HG03571 (cell line): ENCODE measurements around the gene SPNS2.

Source experiments
- ATAC-seq: cut with Tn5 transposase; IDR thresholded peaks from one replicate; pipeline ENCODE4 v1.9.1; 2021; ENCODE audit not compliant: unreplicated experiment

SPNS2 gene

GRCh38 chr17:4535667-4536258 is 37.1 kb downstream of the SPNS2 start:
- ATAC-seq, result no peak

GRCh38 chr17:4536259-4536741 is 37.6 kb downstream of the SPNS2 start:
- no peak for ATAC-seq

DNA sequence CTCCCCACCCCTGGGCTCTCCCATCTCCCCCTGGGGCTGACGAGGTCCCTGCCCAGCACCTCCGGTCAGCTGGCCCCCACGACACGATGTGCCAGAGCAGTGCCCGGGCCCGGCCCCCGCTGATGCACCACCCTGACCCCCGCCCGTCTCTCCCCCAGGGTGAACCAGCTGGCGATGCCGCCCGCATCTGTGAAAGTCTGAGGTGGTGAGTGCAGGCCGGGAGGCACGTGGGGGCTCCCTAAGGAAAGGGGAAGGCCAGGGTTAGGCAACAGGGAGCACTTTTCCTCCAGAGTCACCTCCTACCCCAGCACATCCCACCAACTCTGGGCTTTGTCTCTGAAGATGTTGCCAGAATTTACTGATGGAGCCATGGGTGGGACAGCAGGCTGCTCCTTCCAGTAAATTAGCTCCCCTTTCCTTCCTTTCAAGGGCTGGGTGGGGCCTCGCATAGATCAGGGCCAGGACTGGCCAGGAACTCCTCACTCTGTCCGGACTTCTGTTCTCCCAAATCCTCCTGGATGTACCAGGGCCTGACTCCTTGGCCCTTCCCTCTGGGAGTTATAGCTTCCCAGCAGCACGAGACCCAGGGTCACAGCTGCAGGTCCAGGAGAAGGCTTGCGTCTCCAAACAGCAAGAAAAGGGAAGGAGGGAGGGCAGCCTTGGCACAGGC is 38.2 kb downstream of the SPNS2 start:
- ATAC-seq, result no peak

- ATAC-seq, result no peak
These were observed 39.0 kb downstream of the SPNS2 start for GRCh38 chr17:4537451-4538235.

DNA sequence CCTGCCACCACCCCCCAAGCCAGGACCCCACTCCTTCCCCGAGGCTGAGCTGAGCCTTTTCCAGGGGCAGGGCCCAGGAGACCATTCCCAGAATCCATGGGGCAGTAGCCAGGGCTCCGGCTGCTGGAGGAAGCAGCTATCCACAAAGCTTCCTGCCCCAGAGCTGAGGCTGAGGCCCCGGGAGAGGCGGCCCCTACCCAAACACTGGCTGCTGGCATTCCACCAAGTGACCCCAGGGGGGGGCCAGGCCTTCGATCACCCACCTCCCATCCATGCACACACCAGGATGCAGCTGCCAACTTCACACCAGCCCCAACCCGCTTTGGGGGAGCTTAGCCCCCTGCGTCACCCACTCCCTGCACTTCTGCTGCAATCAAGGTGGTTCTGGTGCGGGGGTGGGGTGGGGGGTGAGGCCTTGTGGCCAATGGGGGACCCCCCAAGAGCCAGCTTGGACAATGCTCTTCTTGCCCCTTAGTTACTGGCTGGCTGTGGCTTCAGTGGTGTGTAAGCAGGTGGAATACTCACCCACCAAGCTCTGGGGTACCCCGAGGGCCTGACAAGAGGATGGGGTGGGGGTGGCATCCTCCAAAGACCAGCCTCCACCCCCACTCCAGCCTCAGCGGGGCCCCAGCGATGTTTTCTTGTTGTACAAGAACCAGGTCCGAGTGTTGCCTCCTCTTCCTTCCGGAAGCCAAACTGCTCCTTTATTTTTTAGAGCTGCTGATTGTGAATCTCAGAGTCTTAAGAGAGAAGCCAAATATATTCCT is 39.7 kb downstream of the SPNS2 start:
- no peak for ATAC-seq

DNA sequence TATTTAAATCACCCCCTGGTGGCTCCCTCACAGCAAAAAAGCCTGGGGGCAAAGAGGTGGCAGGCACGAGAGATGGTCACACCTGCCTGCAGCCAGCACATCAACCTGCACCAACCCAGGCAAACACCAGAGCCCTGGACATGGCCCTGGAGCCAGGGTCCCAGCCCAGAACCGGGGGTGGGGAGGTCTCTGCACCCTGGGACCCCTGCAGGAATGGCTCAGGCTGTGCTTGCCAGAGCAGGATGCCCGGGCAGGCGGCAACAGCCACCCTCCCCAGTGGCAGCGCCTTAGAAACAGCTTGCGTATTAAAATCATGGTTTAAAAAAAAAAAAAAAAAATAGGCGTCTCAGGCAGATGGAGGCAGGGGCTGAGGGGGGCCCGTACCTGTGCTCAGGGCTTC is 40.3 kb downstream of the SPNS2 start:
- ATAC-seq, result no peak

DNA sequence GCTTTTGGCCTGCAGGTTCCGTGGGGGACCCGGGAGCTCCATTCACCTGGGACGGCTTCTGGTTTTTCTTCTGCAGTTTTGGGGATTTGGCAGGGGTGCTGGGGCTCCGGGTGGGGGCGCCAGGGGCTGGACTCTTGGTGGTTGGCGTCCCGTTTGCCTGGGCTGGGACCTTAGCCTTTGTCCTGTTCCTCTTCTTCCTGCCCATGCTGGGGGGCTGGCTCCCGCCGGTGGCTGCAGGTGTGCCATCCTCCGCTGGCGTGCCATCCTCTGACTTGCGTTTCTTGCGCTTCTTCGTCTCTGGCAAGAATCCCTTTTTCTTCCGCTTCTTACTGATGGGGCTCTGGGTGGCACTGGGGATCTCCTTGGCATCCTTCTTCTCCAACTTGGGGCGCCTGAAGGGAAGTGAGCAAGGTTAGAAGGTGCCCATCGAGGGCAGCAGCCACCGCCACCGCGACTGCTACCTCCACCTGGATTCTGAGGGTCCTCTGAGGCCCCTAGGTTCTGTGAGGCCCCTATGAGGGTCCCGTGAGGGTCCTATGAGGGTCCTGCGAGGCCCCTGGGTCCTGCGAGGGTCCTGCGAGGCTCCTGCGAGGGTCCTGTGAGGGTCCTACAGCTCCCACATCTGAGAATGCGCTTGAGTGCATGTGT is 41.0 kb downstream of the SPNS2 start:
- ATAC-seq, result no peak

DNA sequence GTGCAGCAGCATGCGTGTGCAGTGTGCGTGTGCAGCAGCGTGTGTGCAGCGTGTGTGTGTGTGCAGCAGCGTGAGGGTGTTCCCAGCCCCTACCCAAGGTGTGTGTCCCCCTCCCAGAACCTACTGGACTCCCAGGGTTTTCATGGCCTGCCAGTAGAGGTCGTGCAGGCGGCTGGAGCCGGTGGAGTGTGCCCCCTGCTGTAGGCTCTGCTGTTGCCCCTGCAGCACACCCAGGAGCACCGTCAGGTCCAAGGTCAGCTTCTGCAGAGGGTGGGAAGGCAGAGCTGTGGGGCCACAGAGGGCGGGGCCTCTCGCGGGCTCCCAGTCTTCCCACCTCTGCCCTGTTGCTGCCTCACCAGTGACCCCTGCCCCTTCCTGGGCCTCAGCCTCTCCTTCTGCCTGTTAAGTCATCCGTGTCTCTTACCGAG is 41.6 kb downstream of the SPNS2 start:
- no peak for ATAC-seq

DNA sequence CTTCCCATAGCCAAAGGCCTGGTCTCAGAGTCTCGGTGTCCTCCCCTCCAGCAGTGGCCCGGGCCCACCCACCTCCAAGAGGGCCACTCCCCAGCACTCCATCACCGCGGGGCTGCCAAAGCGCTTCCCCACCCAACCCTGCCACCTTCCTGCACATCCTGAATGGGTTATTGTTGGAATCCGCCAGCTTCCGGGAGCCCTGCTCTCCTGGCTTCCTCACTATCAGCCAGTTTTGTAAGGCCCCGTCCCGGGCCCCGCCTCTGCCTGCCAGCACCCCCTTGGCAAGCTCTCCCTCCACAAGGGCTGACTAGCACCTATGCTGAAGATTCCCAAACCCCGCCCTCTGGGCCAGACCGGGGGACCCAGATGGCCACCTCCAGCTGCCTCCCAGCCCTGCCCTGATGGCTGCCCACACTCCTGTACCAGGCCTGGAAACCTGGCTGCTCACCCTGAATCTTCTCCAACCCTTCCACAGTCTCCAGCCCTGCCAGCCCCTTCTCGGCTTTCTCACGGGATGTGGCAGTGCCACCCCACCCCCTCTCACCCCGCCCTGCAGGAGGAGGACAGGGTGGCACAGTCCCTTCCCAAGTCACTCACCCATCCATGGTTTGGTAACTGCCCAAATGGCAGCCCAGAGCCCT is 42.1 kb downstream of the SPNS2 start:
- ATAC-seq, result no peak

DNA sequence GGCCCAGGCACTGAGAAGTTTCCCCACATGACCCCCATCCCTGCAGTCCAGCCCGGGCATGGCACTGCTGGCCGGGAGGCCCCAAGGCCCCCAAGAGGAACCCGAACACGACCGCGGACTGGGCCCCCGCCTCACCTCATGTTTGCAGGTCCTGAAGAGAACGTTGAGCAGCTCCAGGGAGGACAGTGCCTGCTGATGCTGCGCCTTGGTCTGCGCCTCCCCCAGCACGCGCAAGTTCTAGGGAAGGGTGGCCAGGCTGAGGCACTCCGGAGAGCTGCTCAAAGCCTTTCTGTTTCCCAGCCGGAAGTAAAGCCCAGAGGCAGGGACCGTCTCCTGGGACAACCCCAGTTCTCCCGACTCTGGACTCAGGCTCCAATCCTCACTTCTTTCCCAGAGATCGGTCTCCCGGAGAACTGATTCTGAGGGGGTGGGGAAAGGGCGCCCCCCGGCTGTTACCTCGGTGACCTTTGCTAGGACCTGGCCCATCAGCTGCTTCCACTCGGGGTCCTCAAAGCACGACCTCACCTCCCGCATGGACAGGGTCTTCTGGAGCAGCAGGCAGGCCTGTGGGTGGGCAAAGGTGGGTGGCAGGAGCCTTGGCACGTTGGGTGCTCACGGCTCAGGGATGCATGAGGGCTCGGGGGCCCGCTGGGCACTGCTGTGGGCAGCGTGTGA is 42.8 kb downstream of the SPNS2 start:
- ATAC-seq, result no peak

GRCh38 chr17:4542003-4542725 is 43.5 kb downstream of the SPNS2 start:
- no peak for ATAC-seq

GRCh38 chr17:4542726-4543191 is 44.1 kb downstream of the SPNS2 start:
- ATAC-seq, result no peak

DNA sequence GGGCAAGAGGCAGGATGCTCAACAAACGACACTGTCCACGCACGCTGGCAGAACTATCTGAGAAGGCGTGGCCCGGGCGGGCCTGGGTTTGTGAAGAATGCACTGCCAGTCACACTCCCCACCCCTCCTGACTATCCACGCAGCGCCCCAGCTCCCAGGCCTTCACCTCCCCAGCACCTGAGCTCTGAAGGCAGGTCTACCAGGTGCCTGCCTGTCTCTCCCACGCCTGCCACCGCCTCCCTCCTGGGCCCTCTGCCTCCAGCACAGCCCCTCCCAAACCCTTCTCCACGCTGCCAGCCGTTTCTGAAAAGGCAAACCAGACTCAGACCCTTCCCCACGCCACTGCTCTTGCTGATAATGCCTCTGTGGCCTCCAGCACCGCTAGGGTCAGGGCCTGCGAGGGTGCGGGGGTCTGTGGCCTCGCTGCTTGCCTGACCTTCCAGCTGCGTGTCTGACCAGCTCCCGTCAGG is 44.9 kb downstream of the SPNS2 start:
- no peak for ATAC-seq

- no peak for ATAC-seq
These were observed 45.7 kb downstream of the SPNS2 start for GRCh38 chr17:4544135-4544950.

- ATAC-seq, result no peak
These were observed 46.2 kb downstream of the SPNS2 start for GRCh38 chr17:4544951-4545216.

- no peak for ATAC-seq
These were observed 46.7 kb downstream of the SPNS2 start for GRCh38 chr17:4545217-4545951.

- no peak for ATAC-seq
These were observed 48.6 kb downstream of the SPNS2 start for GRCh38 chr17:4547118-4547906.
